RCC 7860 (cell line): Measurements from ENCODE around the gene FREM2.

Source experiments
- DNase-seq: peaks from one replicate; pipeline ENCODE4 v3.0.0-alpha.2; 2015; ENCODE audit warnings: low spot score
- FAIRE-seq: peaks from 2 replicates; lab custom pipeline; 2012; peaks lifted over from hg19 to GRCh38; lab: Jason Lieb, UNC

FREM2 gene

GRCh38 chr13:38753878-38754277, 67.0 kb downstream of the FREM2 start:
- FAIRE-seq (no peak), DNase-seq (no peak)

DNA sequence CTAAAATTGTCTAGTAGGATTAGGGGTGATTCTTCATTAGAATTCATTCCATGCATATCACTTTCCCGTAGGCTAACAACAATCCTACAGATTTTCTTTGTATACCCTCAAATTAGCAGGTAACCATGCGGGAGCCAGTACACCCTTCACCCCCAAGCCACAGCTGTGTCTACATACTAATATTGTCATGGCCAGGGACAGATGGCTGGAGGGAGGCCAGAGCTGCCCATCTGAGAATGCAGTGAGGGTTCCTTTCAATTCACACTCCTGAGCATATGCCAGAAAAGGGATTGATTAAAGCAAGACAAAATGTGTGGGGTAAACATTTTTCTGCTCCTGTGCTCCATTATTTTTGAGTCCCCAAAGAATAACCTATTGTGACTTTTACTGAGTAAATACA, 68.9 kb downstream of the FREM2 start:
- DNase-seq (no peak), FAIRE-seq (no peak)

GRCh38 chr13:38758277-38758676, 71.4 kb downstream of the FREM2 start:
- no peak for FAIRE-seq
- DNase-seq = no peak

DNA sequence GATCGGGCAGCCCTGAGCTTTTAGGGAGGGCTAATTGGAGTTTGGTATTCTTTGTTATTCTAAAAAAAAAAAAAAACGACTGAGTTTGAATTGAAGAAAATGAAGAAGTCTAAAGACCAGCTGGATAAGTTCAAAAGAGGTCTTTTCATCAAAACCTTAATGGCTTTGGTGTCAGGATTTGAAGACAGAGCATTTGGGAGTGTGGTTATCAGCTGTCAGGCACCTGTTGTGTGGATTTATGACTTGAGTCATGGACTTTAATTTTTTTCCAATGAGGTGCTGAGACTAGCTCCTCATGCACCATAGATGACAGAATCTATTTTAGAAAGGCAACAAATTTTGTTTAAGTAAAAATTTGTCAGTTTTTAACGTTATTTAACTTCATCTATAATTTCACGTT, 72.5 kb downstream of the FREM2 start:
- DNase-seq = no peak
- no peak for FAIRE-seq

DNA sequence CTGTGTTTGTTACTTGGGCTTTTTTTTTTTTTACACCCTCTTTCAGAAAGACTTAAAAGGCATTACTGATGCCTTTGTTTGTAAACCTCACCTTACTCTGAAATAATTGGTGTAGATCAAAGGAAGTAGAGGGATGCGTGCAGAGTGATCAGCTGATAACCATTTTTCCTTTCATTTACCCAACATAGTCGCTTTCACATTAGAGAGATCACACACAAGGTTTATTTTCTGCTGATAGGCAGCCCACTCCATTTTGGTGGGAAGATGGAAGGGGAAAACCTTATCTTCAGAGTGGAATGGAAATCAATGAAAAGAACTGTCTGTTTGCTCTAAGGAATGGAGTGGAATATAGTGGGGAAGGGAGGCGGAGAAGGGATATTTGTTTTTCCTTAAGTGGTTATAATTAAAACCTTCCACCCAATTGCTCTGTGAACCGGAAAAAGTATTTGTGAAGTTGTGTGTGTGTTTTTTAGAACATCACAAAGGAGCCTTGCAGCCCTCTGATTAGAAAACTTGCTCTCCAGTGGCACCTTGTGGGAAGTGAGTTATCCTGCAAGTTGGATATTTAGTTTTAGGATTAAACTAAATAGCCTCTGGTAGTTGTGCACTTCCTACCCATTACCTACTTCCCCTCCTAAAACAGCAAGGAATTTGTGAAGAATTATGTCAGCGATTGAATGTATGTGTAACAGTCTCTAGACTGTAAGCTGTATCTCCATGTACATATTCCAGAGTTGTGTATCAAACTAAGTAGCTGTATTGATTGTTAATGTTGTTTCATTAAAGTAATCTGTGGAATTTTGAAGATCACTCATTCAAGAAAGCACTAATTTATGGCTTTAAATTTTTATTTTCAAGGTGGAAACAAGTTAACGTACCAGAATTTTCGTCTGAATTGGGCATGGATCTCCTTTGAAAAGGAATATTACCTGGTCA, 76.8 kb downstream of the FREM2 start:
- FAIRE-seq = no peak
- DNase-seq = no peak

DNA sequence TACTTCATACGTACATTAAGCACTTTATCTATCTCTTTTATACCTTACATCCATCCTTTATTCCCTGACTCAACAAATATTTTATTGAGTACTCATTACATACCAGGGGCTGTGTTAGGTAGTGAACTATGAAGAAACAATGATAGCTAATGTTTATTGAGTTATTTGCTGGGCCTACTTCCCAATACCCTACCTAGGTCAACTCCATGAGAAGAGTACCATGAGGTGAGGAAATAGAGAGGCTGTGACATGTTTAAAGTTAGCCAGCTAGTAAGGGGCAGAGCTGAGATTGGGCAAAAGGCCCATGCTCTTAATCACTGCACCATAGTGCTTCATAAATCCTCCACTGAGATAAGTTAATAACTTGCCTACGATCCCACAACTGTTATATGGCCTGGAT, 79.9 kb downstream of the FREM2 start:
- DNase-seq (no peak), FAIRE-seq (no peak)

DNA sequence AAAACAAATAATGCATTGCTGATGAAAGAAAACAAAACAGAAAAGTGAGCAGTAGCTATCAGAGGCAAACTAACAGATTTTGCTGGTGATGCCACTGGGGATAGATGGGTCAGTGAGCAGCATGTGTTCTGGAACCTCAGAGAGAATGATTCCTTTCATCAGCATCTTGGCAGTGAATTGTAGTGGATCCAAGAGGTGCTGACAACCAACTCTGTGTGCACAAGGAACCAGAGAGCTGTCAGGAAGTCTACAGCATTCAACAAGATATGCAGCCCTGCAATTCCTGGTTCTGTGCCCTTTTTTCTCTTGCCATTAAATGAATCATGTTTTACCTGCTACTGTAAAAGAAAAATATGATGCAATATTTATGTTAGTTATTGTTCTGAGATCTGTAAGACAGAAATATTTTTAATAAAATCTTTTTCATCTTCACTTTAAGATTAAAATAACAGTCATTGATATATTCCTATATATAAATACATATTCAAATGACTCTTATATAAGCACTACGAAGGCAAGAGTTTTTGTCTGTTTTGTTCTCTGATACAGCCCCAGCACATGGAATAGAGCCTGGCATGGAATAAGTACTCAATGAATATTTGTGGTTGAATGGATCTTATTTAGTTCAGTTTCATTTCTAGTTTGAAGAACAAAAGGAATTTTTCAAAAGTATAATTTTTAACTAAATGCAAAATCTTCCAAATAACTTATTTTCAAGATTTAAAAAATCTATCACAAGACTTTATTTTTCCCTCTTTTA, 80.8 kb downstream of the FREM2 start:
- DNase-seq (no peak), FAIRE-seq (no peak)

- DNase-seq (no peak), FAIRE-seq (no peak)
These were observed 82.6 kb downstream of the FREM2 start for GRCh38 chr13:38769526-38769925.

- no peak for FAIRE-seq
- DNase-seq = no peak
These were observed 88.2 kb downstream of the FREM2 start for GRCh38 chr13:38775085-38775484.

DNA sequence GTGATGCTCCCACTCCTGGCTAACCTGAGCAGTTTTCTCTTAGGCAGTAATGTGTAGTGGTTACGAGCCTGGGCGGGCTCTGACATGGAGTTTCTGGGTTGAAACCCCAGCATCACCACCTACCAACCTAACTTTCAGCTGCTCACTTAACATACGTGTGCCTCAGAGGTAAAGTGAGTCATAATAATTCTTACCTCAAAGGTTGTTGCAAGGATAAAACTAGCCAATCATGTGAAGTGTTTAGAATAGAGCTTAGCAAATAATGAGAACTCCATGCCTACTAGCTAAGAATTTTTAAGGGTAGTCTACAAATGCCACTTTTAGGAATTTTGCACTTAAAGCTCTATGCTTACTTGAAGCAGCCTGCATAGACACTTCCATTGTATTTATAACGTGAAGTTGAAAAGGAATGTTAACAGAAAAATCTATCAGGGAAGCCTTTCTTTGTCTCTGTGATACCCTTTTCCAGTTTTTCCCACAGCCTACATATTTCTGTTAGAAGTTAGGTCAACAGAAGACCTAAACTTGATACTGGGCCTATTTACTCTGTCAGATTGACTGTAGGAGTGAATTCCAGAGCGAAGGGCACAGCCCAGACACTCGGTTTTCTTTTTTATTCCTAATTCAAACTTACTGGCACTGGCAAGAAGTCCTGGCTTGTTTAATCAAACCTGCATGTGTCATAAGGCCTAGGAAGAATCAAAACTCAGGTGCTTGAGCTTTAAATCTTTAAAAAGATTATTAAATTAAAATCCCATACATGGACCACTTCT, 90.7 kb downstream of the FREM2 start:
- FAIRE-seq (no peak), DNase-seq (no peak)

DNA sequence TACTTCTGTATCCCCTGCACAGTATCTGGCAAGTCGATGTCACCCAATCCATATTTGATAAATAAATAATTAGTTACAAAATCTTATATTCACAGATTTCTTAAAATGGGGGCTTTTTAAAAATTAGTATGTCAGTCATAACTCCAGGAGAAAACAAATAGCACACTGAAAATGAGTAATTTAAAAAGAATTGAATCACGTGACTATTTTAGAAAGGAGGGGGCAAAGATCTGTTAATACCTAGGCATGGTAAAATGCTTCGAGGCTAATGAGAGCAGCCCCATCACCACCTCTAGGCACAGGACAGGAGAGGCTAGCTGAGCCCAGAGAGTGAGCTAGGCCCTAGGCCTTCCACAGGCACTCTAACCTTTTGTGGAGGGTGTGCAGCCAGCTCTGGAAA, 94.7 kb downstream of the FREM2 start:
- no peak for DNase-seq
- no peak for FAIRE-seq

DNA sequence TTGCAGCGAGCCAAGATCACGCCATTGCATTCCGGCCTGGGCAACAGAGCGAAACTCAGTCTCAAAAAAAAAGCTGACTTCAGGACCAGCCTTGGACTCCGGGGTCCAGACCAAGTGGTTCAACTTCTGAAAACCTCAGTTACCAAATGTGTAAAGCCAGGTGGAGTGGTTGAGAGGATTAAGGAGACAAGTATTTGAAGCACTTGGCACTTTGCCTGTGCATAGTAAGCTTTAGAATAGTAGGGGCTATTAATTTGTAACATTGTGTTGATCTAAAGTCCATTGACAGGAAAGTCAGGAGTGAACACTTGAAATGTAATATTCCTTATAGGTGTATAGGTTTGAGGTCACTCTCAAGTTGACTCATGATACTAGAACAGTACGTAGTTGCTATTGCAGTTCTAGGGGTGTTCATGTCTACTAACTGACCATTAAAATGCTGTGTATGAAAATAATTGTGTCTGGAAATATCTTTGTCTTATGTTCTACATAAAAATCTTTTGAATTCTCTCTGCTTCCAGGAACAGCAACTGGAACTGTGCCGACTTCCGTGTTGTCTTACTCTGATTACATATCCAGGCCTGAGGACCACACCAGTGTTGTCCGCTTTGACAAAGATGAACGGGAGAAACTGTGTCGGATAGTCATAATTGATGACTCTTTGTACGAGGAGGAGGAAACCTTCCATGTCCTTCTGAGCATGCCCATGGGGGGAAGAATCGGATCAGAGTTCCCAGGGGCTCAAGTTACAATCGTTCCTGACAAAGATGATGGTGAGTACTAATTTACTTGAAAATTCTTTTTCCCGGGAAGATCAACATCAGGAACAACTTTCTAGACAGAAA, 97.4 kb downstream of the FREM2 start:
- no peak for FAIRE-seq
- DNase-seq = no peak

- DNase-seq (no peak), FAIRE-seq (no peak)
These were observed 98.2 kb downstream of the FREM2 start for GRCh38 chr13:38785042-38785441.

DNA sequence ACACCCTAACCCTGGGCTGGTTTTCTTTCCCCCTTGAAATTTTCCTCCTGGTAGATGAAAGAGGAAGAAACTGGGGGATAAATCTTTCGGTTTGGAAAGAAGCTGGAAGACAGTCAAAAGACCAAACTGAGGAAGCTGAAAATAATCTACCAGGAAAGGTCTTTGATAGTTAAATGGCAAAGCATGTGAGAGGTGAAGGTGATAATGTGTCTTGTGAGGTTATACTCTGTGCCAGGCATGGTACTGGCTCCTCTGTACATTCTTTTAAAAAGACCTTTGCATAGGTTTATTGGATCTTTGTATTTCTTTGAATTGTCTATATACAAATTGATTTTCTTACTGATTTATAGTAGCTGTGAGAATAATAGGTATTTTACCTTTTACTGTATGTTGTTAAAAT, 98.6 kb downstream of the FREM2 start:
- no peak for FAIRE-seq
- DNase-seq = no peak

- FAIRE-seq (peak; percentile 34), DNase-seq (no peak)
These were observed 100.7 kb downstream of the FREM2 start for GRCh38 chr13:38787550-38787949.

DNA sequence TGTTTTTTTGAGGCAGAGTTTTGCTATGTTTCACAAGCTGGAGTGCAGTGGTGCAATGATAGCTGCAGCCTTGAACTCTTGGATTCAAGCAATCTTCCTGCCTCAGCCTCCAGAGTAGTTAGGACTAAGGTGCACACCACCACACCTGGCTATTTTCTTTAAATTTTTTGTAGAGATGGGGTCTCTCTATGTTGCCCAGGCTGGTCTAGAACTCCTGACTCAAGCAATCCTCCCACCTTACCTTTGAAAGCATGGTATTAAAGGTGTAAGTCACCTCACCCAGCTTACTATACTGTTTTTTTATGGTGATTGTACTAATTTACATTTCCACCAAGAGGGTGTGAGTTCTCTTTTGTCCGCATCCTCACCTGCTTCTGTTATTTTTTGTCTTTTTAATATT, 110.0 kb downstream of the FREM2 start:
- no peak for FAIRE-seq

DNA sequence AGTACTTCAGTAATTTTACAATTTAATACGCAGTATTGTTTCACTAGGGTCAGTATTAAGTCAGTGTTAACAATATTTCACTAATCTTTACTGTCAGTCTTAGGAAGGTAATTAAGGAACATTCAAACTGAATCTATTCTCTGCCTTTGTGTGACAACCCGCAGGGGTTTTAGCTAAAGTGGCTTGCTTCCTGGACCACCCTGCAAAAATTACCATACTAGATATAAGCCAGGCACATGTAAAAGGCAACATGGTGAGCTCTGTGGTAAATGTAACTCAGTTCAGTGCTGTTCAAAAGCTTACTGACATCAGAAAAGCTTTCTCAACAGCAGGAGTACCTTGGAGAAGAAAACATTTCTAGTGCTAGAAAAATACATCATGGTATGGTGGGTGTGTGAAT, 116.7 kb downstream of the FREM2 start:
- FAIRE-seq (no peak), DNase-seq (no peak)

More for the DNA sequence above, 110.0 kb downstream of the FREM2 start:
- no peak for DNase-seq

- FAIRE-seq = no peak
These were observed 117.2 kb downstream of the FREM2 start for GRCh38 chr13:38804061-38804460.

DNA sequence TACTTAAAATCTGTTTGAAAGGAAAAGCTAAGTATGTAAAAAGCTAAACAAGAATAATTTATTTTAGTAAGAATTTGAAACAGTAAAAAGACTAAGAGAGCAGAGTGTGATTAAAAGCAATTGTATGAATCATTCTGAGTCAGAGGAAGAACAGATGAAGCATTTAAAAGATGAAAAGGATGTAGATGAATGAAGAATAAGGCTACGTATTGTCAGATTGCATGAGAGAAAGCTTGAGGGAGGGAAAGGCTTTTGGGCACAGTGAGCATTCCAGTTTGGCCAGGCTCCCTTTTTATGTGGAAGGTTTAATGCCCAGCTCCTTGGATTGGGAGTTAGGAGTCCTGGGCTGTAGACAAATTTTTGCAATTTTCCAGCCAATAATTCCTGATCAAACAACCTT, 117.7 kb downstream of the FREM2 start:
- DNase-seq = peak; percentile 64
- FAIRE-seq = peak; percentile 94

More at GRCh38 chr13:38804061-38804460, 117.2 kb downstream of the FREM2 start:
- no peak for DNase-seq

DNA sequence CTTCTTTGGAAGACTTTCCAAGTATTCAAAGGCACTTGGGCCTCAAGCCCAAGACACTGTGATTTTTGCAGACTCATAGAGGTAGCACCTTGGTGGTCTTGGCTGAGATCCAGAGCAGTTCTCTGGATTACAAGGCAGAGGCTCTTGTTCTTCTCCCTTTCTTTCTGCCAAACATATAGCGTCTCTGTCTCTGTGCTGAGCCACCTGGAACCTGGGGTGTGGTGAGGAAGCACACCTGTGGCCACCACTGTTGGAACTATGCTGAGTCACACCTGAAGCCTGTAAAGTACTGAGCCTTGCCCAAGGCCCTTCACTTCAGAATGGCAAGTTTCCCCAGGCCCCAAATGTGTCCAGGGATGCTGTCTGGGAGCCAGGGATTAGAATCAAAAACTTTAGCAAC, 127.5 kb downstream of the FREM2 start:
- no peak for FAIRE-seq
- DNase-seq = no peak
